HG02970 (cell line): ENCODE data around the gene RANBP3L.
"Not testable (repeated sequence)": the region's sequence is repeated elsewhere in the genome, so short reads cannot be mapped to it uniquely, and the experiment has no call there.

Experiments
- ATAC-seq: cut with Tn5 transposase; IDR thresholded peaks from one replicate; pipeline ENCODE4 v1.9.1; 2021; ENCODE audit warnings: mild to moderate bottlenecking, moderate library complexity, moderate number of reproducible peaks; ENCODE audit not compliant: unreplicated experiment, low FRiP score

RANBP3L gene

DNA sequence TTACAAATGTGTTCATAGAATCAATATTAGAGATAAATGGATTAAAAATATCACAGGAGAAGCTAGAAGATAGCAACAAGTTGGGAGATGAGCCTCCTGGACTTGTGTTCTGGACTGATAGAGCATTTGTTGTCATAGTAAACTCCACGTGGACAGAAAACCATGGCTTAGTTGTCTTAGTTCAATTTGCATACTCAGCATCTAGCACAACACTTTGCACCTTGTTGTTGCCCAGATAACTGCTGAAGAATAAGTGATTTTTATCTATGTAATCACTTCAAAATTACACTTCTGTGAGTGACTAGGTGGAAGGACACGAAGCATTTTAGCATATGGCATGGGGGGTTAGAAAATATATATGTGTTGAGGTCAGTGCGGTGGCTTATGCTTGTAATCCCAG is 4.0 kb downstream of the RANBP3L start:
- ATAC-seq, result no peak

DNA sequence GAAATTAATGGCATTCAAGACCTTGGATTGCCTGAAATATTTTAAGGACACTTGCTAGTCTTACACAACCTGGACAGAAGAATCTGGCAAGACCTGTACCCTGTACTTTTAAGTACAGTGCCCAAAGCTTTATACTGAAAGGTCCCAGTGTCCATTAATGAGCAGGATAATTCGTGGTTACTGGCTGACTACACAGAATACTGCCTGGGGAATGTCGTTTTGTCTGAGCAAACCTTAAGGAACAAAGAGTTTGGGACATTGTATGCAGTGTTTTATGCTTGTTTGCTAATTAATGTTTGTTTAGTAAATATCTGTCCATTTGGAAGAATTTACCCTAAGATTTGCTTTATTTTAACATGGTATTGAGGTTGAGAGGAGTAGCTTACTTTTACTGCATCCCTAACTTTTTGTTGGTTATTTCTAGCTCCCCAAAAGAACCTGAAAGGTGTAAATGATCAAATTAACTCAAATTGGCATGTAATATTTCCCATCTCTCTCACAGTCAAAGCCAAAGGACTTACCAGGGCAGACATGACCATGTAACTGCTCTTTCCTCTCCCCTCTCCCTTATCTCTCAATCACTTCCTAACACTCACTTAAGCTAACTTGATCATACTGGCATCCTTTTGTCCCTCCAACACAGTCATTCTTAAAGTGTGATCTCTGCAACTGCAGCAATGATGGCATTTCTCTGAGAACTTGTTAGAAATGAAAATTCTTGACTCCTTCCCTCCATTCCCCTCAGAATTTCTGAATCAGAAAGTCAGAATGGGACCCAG is 15.7 kb downstream of the RANBP3L start:
- no peak for ATAC-seq

DNA sequence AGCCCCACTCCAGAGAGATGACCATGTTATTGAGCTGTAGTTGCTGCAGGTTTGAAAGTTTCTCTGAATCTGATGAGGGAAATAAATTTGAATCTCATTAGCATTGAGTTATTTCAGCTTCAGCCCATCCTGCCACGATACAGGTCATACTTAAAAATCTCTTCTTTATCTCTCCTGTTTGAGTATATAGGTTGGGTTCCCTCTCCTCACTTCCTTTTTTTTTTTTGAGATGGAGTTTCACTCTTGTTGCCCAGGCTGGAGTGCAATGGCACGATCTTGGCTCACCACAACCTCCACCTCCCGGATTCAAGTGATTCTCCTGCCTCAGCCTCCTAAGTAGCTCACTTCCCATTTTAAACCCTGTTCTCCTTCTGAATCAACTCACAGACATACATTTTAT is 17.9 kb downstream of the RANBP3L start:
- ATAC-seq, result not testable (repeated sequence)

DNA sequence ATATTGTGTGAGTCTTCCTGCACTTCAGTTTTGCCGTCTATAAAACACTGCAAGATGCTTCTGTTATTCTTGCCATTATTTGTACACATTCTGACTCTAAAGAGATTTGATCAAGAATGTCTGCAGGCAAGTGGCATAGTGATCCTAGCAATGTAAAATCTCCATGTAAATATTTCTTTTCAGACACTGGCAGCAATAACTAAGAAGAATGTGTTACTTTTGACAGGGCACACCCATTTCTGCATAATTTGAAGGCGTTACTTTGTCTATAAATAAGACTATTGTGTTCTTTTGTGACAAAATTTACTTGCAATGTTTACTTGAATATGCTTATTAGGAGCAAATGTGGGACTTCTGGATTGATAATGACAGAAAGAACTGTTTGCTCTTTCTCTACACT is 20.1 kb downstream of the RANBP3L start:
- no peak for ATAC-seq

DNA sequence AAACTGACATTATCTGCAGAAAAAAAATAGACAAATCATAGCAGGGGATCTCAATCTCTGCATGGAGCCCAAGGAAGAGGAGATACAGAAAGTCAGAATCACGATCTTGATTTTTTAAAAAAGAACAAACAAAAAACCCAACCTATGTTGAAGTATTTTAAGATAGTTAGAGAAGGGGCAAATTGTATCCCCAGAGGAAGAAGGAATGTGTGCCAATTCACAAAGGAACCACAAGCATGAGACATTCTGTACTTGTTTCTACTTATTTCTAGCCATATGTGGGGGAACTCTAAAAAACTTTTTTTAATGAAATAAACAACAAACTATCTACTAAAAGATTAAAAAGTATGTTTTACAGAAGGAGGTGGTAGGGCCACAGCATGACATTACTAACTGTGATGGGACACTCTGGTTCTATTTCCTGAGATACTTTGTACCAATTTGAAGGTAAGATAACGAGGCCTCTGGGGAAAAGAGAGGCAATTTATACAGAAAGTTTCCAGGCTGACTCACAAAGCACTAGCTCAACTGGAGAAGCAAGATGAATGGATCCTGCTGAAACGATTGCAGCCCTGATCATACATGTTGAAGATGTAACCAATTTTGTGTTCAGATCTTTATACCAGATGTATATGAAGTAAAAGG is 22.5 kb downstream of the RANBP3L start:
- ATAC-seq, result no peak

DNA sequence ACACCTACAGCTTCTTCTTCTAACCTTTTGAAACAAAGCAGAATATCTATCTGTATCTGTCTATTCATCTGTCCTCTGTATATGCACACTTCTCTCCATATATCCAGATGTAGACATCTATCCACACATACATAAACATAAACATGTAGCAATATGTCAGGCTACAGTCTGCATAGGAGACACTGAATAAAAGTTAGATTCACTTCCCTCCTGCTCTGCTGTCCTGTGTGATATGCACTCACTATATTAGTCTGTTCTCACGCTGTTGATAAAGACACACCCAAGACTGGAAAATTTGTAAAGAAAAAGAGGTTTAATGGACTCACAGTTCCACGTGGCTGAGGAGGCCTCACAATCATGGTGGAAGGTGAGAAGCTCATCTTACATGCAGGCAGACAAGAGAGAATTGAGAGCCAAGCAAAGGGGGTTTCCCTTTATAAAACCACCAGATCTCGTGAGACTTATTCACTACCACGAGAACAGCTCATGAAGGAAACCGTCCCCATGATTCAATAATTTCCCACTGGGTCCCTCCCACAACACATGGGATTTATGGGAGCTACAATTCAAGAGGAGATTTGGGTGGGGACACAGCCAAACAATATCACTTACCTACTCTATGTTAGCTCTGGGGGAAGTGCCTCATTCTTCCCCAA is 24.1 kb downstream of the RANBP3L start:
- ATAC-seq, result no peak

DNA sequence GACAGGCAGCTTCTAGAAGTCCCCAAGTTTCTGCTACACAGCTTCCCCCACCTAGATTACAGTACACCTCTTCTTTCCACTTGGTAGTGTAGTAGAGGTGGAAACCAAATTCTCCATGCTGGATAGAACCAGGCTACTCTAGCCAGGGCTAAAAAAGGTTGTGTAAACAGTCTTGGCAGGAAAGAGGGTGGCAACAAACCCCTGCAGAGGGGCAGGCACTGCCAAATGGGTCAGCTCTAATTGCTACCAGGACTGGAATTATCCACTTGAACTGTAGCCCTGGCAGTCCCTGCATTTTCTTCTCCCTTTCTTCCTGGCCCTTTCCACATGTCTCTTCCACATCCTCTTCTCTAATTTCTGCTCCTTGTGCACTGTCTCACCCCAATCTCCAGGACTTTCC is 24.8 kb downstream of the RANBP3L start:
- ATAC-seq, result no peak

DNA sequence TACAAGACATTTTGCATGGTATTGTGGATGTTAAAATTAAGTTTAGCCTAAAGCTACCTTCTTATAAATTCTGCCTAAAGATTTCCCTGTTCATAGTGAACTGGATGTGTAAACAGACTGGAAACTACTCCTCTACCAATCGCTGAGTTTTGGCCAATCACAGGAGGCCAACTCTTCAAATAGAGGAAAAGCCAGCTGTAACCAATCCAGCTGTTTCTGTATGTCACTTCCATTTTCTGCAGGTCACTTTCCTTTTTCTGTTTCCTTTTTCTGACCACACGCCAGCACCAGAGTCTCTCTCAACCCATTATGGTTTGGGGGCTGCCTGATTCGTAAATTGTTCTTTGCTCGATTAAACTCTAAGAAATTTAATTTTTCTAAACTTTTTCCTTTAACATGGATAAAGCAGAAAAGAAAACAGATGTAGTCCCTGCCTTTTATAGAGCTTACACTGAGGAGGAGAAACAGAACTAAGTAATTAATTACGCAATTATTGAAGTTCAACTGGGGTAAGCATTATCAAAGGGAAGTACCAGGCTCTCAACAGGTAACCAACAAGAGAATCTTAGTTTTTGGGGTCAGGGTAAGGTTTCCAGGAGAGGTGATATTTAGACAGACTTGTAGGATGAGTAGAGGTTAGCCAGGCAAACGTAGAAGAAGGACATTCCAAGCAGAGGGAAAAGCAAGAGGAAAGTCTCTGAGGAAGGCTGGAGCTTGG is 27.7 kb downstream of the RANBP3L start:
- no peak for ATAC-seq

DNA sequence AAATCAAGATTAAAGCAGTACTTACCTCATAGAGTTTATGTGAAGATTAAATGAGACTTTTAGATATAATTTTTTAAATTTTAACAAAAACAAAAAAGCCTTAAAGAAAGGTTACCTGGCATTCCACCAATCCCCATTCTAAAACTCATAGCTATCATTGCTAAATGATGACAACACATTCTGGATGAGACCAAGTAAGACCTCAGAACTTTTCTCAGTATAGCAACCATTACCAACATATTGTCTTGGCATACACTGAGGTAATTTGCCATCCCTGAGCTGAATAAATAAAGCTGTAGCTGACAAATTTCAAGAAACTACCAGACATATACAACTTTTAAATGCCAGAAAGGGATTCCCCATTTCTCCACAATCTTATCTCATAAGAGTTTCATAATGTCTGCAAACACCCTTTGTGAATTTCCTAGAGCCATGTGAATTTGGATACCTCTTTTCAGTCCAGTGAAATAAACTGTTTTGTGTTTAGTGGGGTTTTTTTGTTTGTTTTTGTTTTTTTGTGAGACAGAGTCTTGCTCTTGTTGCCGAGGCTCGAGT is 29.5 kb downstream of the RANBP3L start:
- ATAC-seq, result no peak

DNA sequence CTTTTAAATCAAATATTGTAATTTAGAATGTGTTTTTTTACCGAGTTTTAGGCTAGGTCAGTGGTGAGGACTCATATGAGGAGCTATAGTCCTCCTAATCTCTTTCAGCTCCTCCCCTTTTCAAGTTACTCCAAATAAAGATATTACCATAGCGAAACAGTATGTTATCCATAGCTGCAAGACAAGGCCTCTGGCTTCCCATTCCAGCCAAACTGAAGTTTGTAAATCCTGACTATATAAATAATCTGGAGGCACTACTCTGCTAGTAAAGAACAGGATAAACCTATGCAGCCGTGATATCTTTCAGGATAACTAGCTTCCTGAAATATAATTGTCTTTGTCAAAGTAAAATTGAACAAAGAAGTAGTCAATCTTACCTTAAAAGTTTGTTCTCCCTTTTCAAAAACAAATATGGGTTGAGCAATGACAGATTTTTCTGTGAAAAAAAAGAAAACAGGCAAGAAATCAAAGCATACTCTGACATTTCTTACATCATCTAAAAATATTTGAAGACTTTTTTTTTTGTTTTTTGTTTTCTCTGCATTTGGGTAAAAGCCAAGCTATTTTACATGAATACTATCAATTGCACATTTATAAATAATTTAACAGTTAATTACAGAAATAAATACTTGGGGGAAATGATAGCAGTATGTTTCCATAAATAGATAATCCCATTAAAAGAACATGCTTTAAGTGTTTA is 30.7 kb downstream of the RANBP3L start:
- ATAC-seq, result no peak

DNA sequence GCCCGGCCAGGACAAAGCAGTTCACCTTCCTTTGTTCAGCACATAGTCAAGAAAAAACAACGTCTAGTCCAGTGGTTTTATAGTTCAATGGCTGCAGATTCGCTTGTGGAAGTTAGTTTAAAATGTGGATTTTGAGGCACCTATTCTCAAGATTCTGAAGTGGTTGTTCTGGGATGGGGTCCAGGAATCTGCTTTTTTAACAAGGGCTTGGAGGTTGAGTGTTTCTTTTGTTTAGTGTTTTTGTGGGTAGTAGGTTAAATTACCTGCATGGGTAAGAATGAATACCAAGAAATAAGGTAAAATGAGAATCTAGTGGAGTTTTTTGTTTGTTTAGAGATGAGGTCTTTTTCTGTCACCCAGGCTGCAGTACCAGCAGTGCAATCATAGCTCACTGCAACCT is 31.5 kb downstream of the RANBP3L start:
- no peak for ATAC-seq

DNA sequence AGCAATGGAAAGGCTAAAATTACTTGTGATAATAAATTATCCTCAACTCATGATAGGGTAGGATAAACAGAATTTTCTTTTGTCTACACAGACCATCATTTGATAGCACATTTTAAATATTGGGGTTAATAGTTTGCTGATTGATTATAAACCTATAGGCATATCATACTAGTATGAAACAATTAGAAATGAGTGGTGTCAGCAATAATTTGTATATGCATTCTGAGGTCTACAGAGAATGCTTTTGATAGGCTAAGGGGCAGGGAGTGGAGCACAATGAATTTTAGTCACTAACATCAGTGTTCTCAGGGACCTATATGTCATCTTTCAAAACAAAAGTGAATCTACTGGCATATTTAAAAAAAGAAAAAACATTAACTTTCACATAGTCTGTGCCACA is 32.2 kb downstream of the RANBP3L start:
- no peak for ATAC-seq

DNA sequence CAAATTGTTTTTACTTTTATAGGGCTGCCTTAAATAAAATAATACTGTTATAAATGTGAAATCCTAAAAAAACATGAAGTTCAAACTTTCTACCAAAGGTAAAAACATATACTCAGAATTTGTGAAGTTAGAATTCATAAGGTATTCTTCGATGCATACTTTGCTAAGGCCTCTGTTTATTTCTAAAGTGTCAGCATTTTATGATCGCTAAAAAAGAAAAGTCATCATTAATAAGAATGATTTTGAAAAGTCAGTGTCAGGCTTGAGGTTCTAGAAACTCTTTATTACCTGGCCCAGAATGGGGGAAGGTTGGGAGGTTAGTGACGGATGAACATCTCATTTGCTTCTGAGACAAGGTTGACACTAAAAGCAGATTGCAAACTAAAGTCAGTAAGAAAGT is 33.8 kb downstream of the RANBP3L start:
- ATAC-seq, result no peak

DNA sequence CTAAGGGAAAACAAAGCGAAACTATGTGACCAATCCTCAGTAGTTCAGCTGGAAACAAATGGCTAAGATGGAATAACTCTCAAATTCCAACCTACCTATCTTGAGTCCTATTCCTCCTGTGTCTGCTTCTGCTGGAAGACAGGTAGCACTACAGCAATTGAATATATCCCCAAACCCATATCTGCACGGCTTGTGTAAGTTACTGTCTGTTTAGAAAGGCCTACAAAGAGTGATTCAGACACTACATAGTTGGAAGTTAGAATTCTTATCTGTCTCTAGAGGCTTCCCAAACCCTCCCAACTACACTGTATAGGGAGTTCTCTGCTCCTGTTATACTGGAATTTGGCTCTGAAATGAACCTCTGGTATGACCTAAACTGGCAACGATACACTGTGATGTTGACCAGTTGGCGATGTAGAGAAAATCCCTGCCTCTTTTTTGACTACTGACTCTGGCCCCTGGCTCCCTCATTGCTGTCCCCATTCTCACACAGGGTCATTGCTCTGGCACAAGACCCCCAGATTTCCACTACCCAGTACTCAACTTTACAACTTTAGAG is 37.4 kb downstream of the RANBP3L start:
- ATAC-seq, result no peak

DNA sequence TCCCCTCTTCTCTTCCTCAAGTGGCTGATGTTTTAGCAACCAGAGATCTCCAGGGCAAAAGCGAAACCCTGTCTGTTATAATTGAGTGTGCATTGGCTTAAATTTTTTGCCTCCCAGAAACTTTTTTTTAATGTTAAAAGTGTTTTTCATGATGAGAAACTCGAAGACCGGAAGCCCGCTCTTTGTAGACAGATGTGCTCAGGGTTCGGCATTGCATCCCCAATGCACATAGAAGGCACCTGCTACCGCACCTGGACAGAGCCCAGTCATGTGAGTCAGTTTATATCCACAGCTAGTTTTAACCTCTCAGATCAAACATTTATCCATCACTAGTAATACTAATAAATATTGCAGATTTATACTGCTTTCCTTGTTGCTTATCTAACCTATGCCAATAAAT is 40.5 kb downstream of the RANBP3L start:
- ATAC-seq, result no peak

DNA sequence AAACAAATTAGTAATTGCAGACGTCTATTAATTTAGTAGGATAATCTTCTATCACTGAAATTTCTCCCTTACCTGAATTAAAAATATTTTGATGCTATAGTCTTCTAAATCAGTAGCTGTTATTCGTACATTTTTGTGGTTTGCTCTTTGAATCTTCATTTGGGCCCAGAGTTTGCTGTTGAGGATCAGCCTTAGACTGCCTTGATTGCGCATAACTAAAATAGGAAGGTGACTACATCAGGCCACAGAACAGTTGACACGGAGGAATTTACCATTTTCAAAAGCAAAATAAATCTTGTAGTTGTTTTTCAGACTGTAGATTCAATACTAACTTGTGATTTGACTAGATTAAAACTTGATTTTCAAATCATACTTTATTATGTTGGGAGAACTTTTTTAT is 48.1 kb downstream of the RANBP3L start:
- no peak for ATAC-seq

DNA sequence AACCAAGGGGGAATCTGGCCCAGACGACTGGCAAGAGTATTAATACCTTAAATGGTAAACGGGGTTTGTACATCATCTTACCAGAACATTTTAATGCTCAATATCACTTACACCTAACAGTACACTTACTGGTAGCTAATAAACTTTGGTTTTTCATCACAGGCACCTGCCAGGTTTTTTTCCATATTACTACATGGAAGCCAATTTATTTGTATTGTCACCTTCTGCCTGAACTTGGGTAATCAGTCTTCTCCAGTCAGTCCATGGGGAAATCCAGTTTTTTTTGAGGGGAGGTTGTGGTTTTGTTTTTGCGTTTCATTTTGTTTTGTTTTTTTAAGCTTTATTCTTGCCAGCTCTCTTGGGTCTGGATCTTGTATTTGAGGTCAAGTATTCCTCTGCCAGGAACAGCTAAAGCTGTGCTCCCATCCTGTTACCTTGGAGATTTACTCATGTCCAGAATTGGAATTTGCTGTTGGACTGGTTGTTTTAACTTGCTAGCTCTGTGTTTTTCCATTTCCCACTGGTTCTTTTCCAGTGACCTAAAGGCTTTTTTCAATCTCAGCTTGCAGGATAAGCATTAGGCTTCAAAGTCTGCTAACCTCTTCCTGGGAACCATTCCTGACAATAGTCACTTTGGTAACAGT is 48.9 kb downstream of the RANBP3L start:
- no peak for ATAC-seq

DNA sequence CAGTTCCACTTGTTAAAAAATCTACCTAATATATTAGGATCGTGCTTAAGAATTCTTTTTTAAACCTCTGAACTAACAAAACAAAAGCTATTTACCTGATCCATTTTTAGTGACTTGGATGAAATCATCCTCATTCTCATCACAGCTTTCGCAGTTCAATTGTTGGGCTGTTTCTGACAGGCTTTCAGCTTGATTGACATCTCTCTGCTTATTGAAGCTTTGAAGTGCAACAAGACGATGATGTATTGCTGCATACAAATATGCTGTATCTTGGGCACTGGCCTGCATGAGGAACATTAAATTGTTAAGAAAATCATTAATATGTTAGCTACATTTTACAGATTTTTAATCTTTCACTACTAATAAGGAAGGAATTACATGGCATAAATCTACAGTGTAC is 50.5 kb downstream of the RANBP3L start:
- ATAC-seq, result no peak

DNA sequence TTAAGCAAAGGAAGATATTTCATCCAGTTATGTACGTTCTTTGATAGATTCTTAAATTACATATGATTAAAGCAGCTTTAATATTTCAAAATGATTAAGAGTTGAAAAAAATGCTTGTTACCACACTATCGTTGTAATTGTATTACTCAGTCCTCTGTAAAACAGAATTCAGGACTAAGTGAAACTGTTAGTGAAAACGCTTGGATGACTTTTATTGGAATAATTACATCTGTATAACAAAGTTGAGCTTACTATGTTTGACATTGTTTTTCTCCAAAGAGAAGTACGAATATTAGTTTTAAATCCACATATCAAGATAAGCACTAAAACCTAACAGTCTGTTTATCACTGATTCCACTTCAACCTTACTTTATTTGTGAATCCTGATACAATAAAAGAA is 51.3 kb downstream of the RANBP3L start:
- ATAC-seq, result no peak
